BLaER1 treated with 17β-estradiol and CSF1 and Interleukin-3, amounts not matched to agents 10 nM and 100 nM (cell line): ENCODE data around the gene C2CD4A.

ENCODE experiments used
- H3K27ac ChIP-seq, 11 experiments: shearing (Covaris generic); formaldehyde crosslinking; 2 replicates each; pipeline ENCODE4 v1.8.1; 2022
- H3K27me3 ChIP-seq, 11 experiments: shearing (Covaris generic); formaldehyde crosslinking; 2 replicates each; pipeline ENCODE4 v1.8.1; 2022
- H3K36me3 ChIP-seq, 11 experiments: shearing (Covaris generic); formaldehyde crosslinking; 2 replicates each; pipeline ENCODE4 v1.8.1; 2022
- H3K4me1 ChIP-seq, 10 experiments: shearing (Covaris generic); formaldehyde crosslinking; 2 replicates each; pipeline ENCODE4 v1.8.1; 2022
- H3K4me2 ChIP-seq, 11 experiments: shearing (Covaris generic); formaldehyde crosslinking; 2 replicates each; pipeline ENCODE4 v1.8.1; 2022
- H3K4me3 ChIP-seq, 10 experiments: shearing (Covaris generic); formaldehyde crosslinking; 2 replicates each; pipeline ENCODE4 v1.8.1; 2022
- H3K9ac ChIP-seq, 11 experiments: shearing (Covaris generic); formaldehyde crosslinking; 2 replicates each; pipeline ENCODE4 v1.8.1; 2022
- H3K9me3 ChIP-seq, 11 experiments: shearing (Covaris generic); formaldehyde crosslinking; replicated peaks in 1 of 11; 2 replicates each; pipeline ENCODE4 v1.8.1; 2022
- H4K20me1 ChIP-seq, 11 experiments: shearing (Covaris generic); formaldehyde crosslinking; 2 replicates each; pipeline ENCODE4 v1.8.1; 2022
- Cebpa-rat ChIP-seq, 11 experiments: shearing (Covaris generic); IDR thresholded peaks; 2 replicates each; pipeline ENCODE4 v1.8.1; 2022

Gene C2CD4A

GRCh38 chr15:62109982-62110851, 43.4 kb downstream of the C2CD4A start:
- Histone ChIP-seq H3K27me3 (no peaks in the 10 kb centered on the region), H3K4me2 (peak overlapping the region in 1 of 11 experiments; percentile 34; a peak in 1 of 22 replicates), H3K9ac (no peak overlapping the region), H4K20me1 (no peaks in the 10 kb centered on the region), H3K27ac (no peak overlapping the region), H3K9me3 (no peaks in the 10 kb centered on the region), H3K4me1 (peaks cover 13 to 36% (median 18%) of the 10 kb centered on the region in 10 experiments), H3K36me3 (no peaks in the 10 kb centered on the region), H3K4me3 (no peak overlapping the region)
- TF ChIP-seq Cebpa-rat (IDR thresholded peaks at IDR 0.05) = no peak

GRCh38 chr15:62112081-62112480, 45.3 kb downstream of the C2CD4A start:
- no peak for TF ChIP-seq Cebpa-rat (IDR thresholded peaks at IDR 0.05)
- H3K4me1 ChIP-seq = peaks cover 0 to 33% (median under 1%) of the 10 kb centered on the region in 10 experiments; a peak in 7 of 20 replicates
- no peak overlapping the region for H3K9ac ChIP-seq
- no peaks in the 10 kb centered on the region for H3K9me3 ChIP-seq
- H3K27ac ChIP-seq = no peak overlapping the region
- H3K4me3 ChIP-seq = no peak overlapping the region
- H3K27me3 ChIP-seq = no peaks in the 10 kb centered on the region
- H4K20me1 ChIP-seq = no peaks in the 10 kb centered on the region
- H3K4me2 ChIP-seq = no peak overlapping the region
- no peaks in the 10 kb centered on the region for H3K36me3 ChIP-seq

- Histone ChIP-seq H3K4me2 (0 out of 22 replicates have a peak overlapping the region, but pooled peaks of 1 of the 11 experiments have one; percentile 12), H3K9me3 (no peaks in the 10 kb centered on the region), H4K20me1 (no peaks in the 10 kb centered on the region), H3K9ac (no peak overlapping the region), H3K4me1 (peaks cover 0 to 38% (median 0%) of the 10 kb centered on the region in 10 experiments; a peak in 6 of 20 replicates), H3K27me3 (no peaks in the 10 kb centered on the region), H3K27ac (no peak overlapping the region), H3K4me3 (no peak overlapping the region), H3K36me3 (no peaks in the 10 kb centered on the region)
- TF ChIP-seq Cebpa-rat (IDR thresholded peaks at IDR 0.05) = no peak
Measured at GRCh38 chr15:62112616-62113593, 46.1 kb downstream of the C2CD4A start.

- Histone ChIP-seq H4K20me1 (no peaks in the 10 kb centered on the region), H3K4me2 (no peak overlapping the region), H3K36me3 (no peaks in the 10 kb centered on the region), H3K27ac (no peak overlapping the region), H3K4me1 (peaks cover 9 to 51% (median 21%) of the 10 kb centered on the region in 10 experiments; a peak in 17 of 20 replicates), H3K9ac (no peak overlapping the region), H3K27me3 (no peaks in the 10 kb centered on the region), H3K4me3 (no peak overlapping the region), H3K9me3 (no peaks in the 10 kb centered on the region)
- no peak for TF ChIP-seq Cebpa-rat (IDR thresholded peaks at IDR 0.05)
Measured at GRCh38 chr15:62115847-62116246, 49.1 kb downstream of the C2CD4A start.

- Histone ChIP-seq H3K4me1 (peaks cover 9 to 74% (median 25%) of the 10 kb centered on the region in 10 experiments; a peak in 17 of 20 replicates), H3K27me3 (no peaks in the 10 kb centered on the region), H3K4me3 (peak overlapping the region in 3 of 10 experiments; percentile 10 to 42 (median 27); a peak in 4 of 20 replicates), H3K27ac (peak overlapping the region in 9 of 11 experiments; percentile 10 to 91 (median 65); a peak in 16 of 22 replicates), H3K4me2 (peak overlapping the region; percentile 16 to 91 (median 70)), H3K36me3 (no peaks in the 10 kb centered on the region), H3K9ac (peak overlapping the region in 6 of 11 experiments; percentile 43 to 84 (median 70); a peak in 9 of 22 replicates), H3K9me3 (no peaks in the 10 kb centered on the region), H4K20me1 (no peaks in the 10 kb centered on the region)
- no peak for TF ChIP-seq Cebpa-rat (IDR thresholded peaks at IDR 0.05)
Measured at GRCh38 chr15:62118520-62119226, 51.9 kb downstream of the C2CD4A start.

GRCh38 chr15:62119227-62119864, 52.6 kb downstream of the C2CD4A start:
- Histone ChIP-seq H3K4me1 (peaks cover 9 to 81% (median 29%) of the 10 kb centered on the region in 10 experiments; a peak in 18 of 20 replicates), H3K9me3 (no peaks in the 10 kb centered on the region), H3K27ac (peak overlapping the region in 9 of 11 experiments; percentile 10 to 91 (median 65); a peak in 16 of 22 replicates), H3K4me2 (peak overlapping the region; percentile 16 to 91 (median 70)), H3K27me3 (no peaks in the 10 kb centered on the region), H3K4me3 (peak overlapping the region in 3 of 10 experiments; percentile 10 to 42 (median 27); a peak in 4 of 20 replicates), H4K20me1 (no peaks in the 10 kb centered on the region), H3K9ac (peak overlapping the region in 6 of 11 experiments; percentile 43 to 84 (median 70); a peak in 9 of 22 replicates), H3K36me3 (no peaks in the 10 kb centered on the region)
- TF ChIP-seq Cebpa-rat (IDR thresholded peaks at IDR 0.05) = peak in 10 of 11 experiments; percentile 50 to 96 (median 86); a peak in 21 of 22 replicates

GRCh38 chr15:62119874-62120273, 53.1 kb downstream of the C2CD4A start:
- H4K20me1 ChIP-seq = no peaks in the 10 kb centered on the region
- H3K9ac ChIP-seq = peak overlapping the region in 4 of 11 experiments; percentile 30 to 84 (median 80); a peak in 8 of 22 replicates
- no peaks in the 10 kb centered on the region for H3K27me3 ChIP-seq
- peak overlapping the region in 9 of 11 experiments; percentile 8 to 91 (median 65); a peak in 15 of 22 replicates for H3K27ac ChIP-seq
- H3K9me3 ChIP-seq = no peaks in the 10 kb centered on the region
- H3K36me3 ChIP-seq = no peaks in the 10 kb centered on the region
- no peak overlapping the region; a peak in 1 of 20 replicates for H3K4me3 ChIP-seq
- H3K4me1 ChIP-seq = peaks cover 9 to 86% (median 32%) of the 10 kb centered on the region in 10 experiments; a peak in 18 of 20 replicates
- no peak for TF ChIP-seq Cebpa-rat (IDR thresholded peaks at IDR 0.05)
- H3K4me2 ChIP-seq = peak overlapping the region in 10 of 11 experiments; percentile 16 to 91 (median 74); a peak in 17 of 22 replicates
